H1 (cell line): ENCODE data around the gene HIGD1B. TPM values are rescaled to one million over a fixed set of nuclear protein-coding genes. Genes with fewer than 3 reads are reported as not detected.

Source experiments
- JUND ChIP-seq: IDR thresholded peaks from 2 replicates; pipeline ENCODE4 v1.6.1; 2011; ENCODE audit warnings: mild to moderate bottlenecking, improper control_type of control experiment, low read length
- KDM5A ChIP-seq: fragments of 200-600 bp; IDR thresholded peaks from 2 replicates; pipeline ENCODE4 v1.7.1; 2012; ENCODE audit warnings: mild to moderate bottlenecking, low read length, inconsistent platforms, mixed read lengths
- RAD21 ChIP-seq, 2 experiments: IDR thresholded peaks in 1 of 2; conservative IDR thresholded peaks in 1 of 2; 2 replicates each; pipeline ENCODE4 v1.6.1; 2011; ENCODE audit warnings: low read depth in 2 of 2, low read length in 2 of 2, improper control_type of control experiment in 1 of 2, inconsistent platforms in 1 of 2, mild to moderate bottlenecking in 1 of 2, moderate library complexity in 1 of 2
- polyA plus RNA-seq, 7 experiments: library from polyadenylated mRNA; depleted of rRNA in 3 of 7; stranded (reverse) in 5 of 7; unstranded in 2 of 7; fragments of >200 nt in 5 of 7; fragments of 200-250 nt in 2 of 7; gene quantifications; 1 replicate in 5 of 7; 2 replicates in 1 of 7; 4 replicates in 1 of 7; pipeline versions ENCODE4 v1.2.1 to v1.2.3, GENCODE V29; 2011 to 2013; ENCODE audit warnings: missing spikeins in 2 of 7, mixed read lengths in 2 of 7
- total RNA-seq: library from RNA; stranded (reverse); fragmentation: NEBNext Ultra II Directional; extraction: Animal tissue kit (Norgen Biotek cat#: 25700); gene quantifications from 2 replicates; pipeline ENCODE4 v1.2.1, GENCODE V29; 2021
- TF ChIP-seq, protein P1 (sequence below): IDR thresholded peaks from 2 replicates; pipeline ENCODE4 v1.6.1; 2011; ENCODE audit warnings: low read length, improper control_type of control experiment

The HIGD1B gene
- total and polyA plus RNA-seq, 2 of the 8 experiments (the other 6 are each of a cell fraction or from before 2014, with no cell fraction given), result not detected

DNA sequence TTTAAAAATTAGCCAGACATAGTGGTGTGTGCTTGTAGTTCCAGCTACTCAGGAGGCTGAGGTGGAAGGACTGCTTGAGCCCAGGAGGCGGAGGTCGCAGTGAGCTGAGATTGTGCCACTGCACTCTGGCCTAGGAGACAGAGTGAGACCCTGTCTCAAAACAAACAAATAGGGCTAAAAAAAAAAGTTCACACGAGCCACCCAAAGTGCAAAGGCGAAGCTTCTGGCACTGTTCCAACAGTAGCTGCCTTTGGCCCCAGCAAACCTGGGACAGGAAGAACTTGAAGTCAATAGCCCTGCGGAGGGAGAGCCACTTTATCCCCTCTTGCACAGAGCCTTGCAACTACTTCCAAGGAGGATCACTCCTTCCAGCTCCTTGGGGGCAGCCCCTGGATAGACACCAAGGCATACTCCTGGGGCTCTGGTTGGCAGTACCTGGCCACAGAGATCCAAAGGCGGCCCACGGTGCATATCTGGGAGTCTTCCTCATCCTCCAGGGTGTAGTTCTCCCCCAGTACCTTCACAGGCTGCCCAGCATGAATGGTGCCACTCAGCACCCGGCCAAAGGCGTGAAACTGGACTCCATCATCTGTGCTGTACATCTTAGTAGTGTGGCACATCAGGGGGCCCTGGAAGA, 14.7 kb downstream of the HIGD1B start (continued):
- TF ChIP-seq, protein P1, sequence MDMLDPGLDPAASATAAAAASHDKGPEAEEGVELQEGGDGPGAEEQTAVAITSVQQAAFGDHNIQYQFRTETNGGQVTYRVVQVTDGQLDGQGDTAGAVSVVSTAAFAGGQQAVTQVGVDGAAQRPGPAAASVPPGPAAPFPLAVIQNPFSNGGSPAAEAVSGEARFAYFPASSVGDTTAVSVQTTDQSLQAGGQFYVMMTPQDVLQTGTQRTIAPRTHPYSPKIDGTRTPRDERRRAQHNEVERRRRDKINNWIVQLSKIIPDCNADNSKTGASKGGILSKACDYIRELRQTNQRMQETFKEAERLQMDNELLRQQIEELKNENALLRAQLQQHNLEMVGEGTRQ, result no peak
- TF ChIP-seq RAD21 (IDR thresholded peaks at IDR 0.05 in 1 of 2, conservative IDR thresholded peaks at IDR 0.05 in 1 of 2; ENCODE audit: low read depth in 2 of 2, low read length in 2 of 2) (no peak), JUND (no peak), KDM5A (no peak)
- TF ChIP-seq, all 59 proteins: peak for 0
